Measurements from ENCODE around the gene CLDN1.

- TF ChIP-seq CTCF (conservative IDR thresholded peaks at IDR 0.05; ENCODE audit: low read length) (no peak), EZH2phosphoT487 (IDR thresholded peaks at IDR 0.05; ENCODE audit: borderline replicate concordance) (no peak)
These were observed 479 bp upstream of the CLDN1 start for GRCh38 chr3:190322604-190323245.

All from Loucy (cell line).